Right lung (tissue), 5 donors: Measurements from ENCODE around the gene REM2. TPM values are rescaled to one million over a fixed set of nuclear protein-coding genes. Genes with fewer than 3 reads are reported as not detected.
"Not testable (repeated sequence)": the region's sequence is repeated elsewhere in the genome, so short reads cannot be mapped to it uniquely, and the experiment has no call there.

Experiments used
- DNase-seq, 2 donors: peaks; one replicate each; pipeline ENCODE4 v3.0.0-alpha.2; 2013
- polyA plus RNA-seq, 5 donors: library from polyadenylated mRNA; unstranded; fragments of 120-200 nt; gene quantifications; one replicate each; pipeline versions ENCODE4 v1.2.1 to v1.2.3, GENCODE V29; 2013; ENCODE audit warnings: inconsistent platforms in 1 of 5, low replicate concordance in 1 of 5; ENCODE audit not compliant: insufficient read length in 5 of 5, insufficient read depth in 1 of 5

REM2 gene
- polyA plus RNA-seq, 5 donors = 0.58 to 0.99 (median 0.81) TPM

DNA sequence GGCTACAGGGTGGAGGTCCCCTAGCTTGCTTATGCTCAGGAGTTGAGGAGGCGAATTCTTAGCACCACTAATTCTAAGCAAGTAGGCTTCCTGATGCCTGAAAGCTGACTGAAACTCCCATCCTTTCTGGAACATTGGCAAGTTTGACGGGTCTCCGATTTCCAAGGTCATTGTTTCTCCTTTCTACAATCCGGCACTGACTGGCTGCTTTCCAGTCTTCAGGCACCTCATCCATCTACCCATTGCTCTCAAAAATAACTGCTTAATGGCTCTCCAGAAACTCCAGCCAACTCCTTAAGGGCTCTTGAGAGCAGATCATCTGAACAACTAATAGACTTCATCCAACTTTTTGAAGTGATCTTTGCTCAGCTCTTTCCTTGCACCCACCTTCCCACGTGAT, 13.3 kb downstream of the REM2 start:
- DNase-seq = no peak

DNA sequence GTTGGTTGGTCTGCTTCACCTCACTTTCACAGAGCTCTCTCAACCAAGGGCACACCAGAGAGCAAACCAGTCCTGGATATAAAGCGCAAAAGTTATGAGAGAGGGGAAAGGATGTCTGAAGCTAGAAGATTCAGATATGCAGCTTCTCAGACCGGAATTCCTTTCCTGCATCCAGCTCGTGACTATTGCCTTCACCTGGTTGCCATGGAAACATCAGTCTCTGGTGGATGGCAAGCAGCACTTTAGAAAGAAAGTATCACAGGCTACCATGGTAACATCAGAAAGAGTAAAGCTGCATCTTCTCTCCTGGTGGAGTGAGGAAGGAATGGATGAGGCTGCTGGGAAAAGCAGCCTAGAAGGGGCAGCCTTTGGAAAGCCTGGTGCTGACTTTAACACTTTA, 13.7 kb downstream of the REM2 start:
- no peak for DNase-seq

DNA sequence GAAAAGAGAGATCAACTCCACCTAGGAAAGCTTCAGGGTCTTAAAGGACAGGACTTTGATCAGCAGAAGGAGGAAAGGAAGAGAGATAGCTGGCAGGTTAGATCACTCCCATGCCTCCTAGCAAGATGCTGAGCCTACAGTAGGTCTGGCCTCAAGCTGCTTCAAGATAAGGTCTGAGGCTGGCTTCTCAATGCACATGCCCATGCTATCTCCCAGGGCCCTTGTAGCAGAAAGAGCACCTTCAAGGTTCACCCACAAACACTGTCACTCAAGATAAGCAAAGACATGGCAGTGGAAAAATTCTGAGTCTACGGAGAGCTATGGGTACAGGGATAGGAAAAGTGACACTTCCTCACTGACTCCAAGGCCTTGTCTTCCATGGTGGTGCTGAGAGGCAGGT, 14.3 kb downstream of the REM2 start:
- no peak for DNase-seq

DNA sequence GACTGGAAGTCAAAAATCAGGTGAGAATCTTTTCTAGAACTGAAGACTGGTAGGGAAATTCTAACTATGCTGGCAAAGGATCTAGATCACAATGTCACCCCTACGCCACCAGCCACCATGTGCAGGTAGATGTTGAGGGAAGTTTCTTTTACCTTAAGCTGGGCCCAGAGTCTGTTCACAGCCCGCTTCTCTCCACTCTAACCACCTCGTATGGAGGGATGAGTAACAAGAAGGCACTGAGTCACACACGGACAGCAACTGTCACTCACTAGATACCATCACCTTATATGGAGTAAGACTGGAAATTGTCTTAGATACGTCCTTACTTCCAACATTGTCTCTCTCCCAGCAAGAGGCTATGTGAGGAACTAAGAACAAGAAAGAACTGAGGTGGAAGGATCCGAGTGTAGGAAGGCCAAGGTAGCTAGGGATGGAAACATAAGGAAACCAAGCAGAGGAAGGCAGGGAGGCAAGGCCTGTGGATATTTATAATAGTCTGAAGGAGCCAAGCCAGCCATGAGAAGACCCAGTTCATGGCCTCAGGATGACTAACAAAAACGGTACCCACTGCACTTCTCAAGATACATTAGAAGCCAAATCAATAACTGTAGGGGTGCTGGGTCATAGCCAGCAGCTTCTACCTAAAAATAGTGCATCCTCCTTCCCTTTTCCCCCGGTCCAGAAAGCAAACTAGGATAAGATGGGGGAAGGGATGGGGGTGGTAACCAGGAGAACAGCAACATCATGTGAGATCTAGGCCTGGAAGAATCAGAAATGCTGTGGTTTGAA, 15.5 kb downstream of the REM2 start:
- DNase-seq = no peak

DNA sequence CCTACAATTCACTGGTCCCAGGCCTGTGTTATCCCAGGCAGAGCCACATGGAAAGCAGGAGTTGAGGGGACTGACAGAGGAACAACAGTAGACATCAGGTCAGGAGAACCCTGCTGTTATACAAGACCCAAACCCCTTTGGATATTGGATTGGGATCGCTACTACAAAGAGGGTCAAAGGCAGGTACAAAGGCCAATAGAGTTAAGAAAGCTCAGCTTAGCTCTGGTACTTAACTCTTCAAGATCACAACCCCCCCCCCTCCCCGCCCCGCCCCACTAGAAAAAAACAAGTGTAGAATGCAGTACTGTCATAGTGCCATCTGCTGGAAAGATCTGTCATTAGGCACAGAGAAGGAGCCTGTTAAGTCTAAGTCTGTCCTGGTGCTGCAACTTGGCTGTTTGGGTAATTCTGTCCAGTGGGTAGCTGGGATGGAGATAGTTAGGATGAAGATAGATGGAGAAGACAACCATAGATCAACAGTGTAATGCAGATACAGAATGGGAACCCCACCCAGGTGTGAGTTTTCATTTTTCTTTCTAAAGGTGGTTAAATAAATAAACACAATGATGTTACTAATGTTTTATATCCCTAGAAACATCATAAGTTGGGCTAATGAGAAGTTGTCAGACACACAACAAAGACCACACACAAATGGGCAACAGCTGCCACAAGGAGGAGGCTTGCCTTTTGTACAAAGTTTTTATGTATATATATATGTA, 17.2 kb downstream of the REM2 start:
- peak in 1 of 2 donors; percentile 43 for DNase-seq

DNA sequence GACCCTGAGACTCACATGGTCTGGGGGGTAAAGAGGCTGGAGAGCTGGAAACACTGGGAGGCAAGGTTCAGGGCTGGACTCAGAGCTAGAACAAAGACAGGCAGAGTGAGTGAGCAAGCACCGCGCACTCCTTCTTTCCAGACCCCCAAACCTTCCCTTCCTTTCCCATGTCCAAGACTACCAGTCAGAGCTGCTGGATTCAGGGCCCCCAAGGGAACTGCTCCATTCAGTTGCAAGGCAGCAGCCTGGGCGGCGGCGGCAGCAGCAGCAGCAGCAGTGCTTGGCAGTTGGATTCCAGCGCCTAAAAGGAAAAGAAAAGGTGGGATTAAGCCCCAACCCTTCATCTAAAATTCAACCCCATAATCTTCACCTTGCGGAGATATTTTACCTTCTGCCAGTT, 18.8 kb downstream of the REM2 start:
- no peak for DNase-seq

DNA sequence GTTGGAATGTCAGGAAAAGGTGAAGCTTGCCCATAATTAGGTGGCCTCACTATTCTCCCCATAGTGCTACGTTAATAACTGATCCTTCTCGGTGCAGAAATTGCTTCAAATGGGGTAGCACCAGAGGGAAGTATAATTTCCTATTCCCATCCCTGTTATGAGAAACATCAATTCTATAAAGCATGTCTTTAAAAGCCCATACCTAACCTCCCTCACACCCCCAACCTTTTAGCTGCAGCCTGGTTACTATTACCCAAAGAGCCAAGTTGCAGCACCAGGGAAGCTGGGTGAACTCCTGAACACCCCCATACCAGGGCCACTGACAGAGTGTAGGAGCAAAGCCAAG, 20.7 kb downstream of the REM2 start:
- no peak for DNase-seq

DNA sequence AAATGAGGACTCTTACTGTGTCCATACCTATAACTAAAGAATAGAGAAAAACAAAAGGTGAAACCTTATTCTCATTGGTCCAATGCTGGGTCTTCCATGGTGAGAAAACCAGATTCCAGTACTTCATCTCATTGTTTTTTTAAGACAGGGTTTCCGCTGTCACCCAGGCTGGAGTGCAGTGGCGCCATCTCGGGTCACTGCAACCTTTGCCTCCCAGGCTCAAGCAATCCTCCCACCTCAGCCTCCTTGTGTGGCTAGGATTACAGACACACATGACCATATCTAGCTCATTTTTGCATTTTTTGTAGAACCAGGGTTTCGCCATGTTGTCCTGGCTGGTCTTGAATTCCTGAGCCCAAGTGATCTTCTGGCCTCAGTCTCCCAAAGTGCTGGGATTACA, 22.6 kb downstream of the REM2 start:
- DNase-seq = no peak

DNA sequence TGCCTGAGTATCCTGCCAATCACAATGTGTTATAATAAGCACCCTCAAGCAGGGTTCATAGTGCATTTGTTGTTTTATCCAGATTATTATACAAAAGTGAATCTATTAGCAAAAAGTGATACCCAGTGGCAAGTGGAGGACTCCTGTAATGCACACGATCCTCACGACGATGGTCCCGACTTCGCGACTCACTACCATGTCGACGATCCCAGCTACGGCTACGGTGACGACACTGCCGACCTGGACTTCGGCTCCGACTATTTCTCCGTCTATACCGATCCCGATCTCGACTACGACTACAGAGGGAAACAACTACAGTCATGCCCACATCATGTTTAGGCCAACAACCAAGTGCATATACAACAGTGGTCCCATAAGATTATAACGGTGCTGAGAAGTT, 23.1 kb downstream of the REM2 start:
- DNase-seq = no peak

DNA sequence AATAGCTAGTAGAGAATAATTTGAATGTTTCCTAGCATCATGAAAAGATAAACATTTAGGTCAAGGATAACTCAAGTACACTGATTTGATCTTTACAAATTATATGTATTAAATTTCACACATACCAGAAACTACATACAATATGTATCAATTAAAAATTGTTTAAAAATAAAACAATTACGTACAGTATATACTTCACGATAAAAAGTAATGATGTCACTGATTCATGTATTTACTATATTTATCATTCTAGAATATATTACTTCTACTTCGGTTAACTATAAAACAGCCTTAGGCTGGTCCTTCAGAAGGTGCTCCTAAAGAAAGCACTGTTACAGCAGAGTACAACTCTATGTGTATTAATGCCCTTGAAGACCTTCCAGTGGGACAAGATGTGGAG, 24.4 kb downstream of the REM2 start:
- no peak for DNase-seq

DNA sequence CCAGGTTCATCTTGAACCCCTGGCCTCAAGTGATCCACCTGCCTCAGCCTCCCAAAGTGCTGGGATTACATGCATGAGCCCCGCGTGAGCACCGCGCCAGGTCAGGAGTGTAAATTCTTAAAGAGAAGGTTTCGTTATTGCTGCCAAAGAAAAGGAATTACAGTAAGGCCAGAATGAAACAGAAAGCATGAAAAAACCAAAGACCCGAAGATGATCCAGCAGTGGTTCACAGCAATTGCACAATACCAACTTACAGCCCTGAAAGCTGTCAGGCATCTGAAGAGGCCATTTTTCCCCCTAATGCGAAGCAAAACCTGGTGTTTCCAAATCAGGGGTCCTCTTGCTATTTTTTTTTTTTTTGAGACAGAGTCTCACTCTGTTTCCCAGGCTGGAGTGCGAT, 25.6 kb downstream of the REM2 start:
- no peak for DNase-seq

DNA sequence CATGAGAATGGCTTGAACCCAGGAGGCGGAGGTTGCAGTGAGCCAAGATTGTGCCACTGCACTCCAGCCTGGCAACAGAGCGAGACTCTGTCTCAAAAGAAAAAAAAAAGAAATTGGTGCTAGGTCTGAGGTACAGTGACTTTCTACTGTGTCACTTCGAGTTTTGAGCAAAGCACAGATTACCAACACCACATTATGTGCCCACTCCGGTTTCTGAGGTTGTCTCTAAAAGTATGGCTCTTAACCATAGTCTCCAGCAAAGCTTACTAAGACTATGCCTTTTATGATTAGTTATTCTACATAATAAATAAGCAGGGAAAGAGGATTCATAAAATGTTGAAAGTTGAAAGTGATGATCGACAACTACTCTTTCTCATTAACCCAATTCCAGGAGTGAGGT, 27.9 kb downstream of the REM2 start:
- no peak for DNase-seq

DNA sequence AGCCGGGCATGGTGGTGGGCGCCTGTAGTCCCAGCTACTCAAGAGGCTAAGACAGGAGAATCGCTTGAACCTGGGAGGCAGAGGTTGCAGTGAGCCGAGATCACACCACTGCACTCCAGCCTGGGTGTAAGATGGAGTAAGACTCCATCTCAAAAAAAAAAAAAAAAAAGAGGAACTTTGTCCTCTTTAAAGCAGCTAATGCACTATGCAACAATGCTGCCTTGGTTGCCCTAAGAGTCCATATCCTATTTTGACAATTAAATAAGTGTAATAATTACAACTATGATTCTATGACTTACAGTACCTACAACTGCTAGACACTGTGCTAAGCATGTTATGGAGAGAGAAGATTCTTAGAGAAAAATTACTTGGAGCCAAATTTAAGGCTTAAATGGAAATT, 31.8 kb downstream of the REM2 start:
- not testable (repeated sequence) for DNase-seq

DNA sequence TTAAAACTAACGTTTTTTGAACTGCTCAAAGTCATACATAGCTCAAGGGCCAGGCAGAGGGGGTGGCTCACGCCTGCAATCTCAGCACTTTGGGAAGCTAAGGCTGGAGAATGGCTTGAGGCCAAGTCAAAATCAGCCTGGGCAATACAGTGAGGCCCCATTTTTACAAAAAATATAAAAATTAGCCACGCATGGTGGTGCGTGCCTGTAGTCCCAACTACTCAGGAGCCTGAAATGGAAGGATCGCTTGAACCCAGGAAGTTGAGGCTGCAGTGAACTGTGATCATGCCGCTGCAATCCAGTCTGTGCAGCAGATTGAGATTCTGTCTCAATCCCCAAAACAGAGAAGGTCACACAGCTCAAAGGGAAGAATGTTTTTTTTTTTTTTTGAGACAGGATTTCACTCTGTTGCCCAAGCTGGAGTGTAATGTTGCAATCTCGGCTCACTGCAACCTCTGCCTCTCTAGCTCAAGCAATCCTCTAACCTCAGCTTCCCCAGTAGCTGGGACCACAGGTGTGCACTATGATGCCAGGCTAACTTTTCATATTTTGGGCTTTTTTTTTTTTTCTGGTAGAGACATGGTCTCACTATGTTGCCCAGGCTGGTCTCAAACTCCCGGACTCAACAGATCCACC, 33.0 kb downstream of the REM2 start:
- DNase-seq = no peak

DNA sequence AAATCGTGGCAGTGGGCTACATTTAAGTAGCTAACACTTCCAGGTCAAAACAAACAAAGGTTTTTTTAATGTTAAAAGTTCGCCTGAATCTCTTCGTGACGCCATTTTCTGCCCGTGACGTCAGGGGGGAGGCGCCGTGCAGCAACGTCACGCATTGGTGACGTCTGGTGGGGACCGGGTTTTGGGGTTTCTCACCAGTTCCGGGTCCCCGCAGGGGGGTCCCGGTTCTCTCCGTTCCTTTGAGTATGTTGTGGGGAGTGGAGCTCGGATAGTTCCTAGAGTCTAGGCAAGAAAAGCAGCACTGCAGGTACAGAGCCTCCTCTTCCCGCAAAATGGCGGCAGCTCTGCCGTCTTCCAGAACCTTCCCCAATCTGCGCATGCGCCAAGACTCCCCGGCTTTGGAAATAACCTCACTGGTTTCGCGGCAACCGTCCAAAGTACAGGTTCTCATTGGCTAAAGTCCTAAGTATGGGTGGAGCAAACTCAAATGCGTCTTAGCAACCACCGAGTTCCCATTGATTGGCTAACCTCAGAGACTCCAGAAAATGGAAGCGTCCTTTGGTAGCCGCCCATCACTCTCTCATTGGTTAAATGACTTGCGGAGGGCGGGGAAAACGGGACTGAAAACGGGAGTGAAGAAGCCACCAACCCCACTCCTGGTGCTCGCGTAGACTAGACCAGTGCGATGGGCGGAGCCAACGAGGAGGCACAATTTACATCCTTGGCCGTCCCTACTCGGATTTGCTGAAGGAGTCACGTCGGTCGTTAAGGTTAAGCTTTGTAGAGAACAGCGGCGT, 36.0 kb downstream of the REM2 start, which contains the start of gene RBM23:
RBM23 (minus strand) TSS at position 346 of the 797 bp plus-strand sequence.
- DNase-seq = peak; percentile 100

DNA sequence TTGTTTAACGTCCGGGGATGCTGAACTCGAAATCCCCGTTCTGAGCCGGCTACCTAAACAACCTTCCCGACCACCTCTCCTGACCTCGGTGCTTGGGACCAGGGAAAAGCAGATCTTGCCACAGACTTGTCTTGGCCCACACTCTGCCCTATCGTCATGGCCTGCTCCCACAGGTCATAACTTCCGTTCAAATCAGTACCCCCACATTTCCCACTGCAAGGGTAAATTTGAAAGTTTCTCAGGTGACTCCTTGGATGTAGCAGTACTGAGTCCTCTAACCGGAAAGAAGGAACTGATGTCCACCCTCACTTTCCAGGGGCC, 36.5 kb downstream of the REM2 start:
- DNase-seq = no peak

DNA sequence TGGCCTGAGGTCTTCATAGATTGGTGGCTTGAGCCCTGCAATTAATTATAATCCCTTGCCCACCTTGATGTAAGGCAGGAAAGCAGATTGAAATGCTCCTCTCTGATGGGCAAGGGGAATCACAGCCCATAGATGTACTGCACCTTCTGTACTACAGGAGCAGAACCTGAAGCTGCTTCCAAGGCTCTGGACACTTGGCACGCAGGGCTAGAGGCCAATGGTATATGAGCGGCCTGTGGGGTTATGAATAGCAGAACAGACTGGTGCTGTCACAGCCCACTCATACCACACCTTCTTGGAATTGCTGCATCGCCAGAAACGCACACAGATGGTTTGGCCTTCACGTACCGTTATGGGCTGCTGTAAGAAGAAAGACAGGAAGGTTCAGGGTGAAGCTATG, 37.7 kb downstream of the REM2 start:
- DNase-seq = no peak

DNA sequence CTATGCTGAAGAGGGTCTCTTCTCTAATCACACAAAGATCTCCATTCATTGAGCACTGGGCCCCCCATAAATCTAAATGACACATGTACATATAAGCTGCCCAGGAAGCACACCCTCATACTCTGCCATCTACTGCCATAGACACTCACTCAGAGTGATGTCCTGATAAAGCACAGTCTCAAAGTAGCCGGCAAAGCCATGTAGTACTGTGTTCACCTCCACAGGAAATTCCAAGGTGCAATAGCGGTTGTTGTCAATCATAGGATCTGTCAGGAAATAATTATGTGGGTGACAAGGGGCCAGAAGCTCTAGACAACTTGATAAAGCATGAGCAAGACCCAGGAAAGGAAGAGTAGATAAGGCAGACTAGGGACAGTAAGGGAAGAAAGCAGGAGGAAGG, 39.3 kb downstream of the REM2 start:
- DNase-seq = no peak

DNA sequence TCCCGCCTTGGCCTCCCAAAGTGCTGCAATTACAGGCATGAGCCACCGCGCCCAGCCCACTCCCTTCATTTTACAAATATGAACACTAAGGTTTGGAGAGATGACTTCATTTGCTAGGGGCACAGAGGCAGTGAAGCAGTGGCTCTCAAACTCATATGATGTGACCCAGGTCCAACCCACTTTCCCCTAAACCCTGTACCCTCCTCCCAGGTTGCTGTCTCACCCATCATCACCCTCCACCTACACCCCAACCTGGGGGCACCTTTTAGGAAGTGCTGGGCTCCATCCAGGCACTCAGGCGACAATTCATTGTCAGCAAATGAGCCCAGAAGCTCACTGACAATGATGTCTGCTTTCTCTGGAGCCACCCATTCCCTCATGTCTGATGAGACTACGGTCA, 40.7 kb downstream of the REM2 start:
- DNase-seq = no peak

DNA sequence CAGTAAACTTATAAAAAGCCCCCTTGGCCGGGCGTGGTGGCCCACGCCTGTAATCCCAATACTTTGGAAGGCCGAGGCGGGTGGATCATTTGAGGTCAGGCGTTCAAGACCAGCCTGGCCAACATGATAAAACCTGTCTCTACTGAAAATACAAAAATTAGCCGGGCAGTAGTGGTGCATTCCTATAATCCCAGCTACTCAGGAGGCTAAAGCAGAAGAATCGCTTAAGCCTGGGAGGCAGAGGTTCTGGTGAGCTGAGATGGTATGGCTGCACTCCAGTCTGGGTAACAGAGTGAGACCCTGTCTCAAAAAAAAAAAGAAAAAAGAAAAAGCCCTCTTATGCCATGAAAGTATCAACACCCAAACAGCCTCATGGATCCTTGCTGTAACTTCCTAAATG, 42.5 kb downstream of the REM2 start:
- no peak for DNase-seq

DNA sequence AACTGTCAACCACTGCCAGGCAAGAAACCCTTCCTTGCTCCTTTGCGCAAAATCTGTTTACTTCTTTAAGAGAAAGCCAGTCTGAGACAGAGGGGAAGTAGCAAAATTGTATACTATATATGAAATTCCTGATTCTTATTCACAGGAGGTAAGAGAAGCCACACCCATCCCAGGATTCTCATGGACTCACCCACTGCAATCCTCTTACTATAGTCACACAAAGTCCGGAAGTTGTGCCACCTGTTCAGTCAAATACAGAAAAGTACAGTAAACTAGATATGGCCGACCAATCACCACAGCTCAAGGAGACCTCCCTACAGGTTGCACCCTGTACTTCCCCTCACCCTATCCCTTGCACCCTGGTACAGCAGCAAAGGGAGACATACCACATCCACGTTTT, 43.3 kb downstream of the REM2 start:
- DNase-seq = no peak
